Fibroblast of pulmonary artery (primary cell): ENCODE results near the gene GAMT.

ENCODE experiments used
- DNase-seq: peaks from one replicate; pipeline ENCODE4 v3.0.0-alpha.2; 2010; ENCODE audit warnings: low read depth
- H3K4me3 ChIP-seq: replicated peaks from 2 replicates; pipeline ENCODE4 v1.5.1; 2011; ENCODE audit warnings: low read depth, mild to moderate bottlenecking, control low read depth, low read length, moderate library complexity
- CTCF ChIP-seq: IDR thresholded peaks from 2 replicates; pipeline ENCODE4 v1.5.1; 2011; ENCODE audit warnings: mild to moderate bottlenecking, control low read depth, low read length, inconsistent platforms; ENCODE audit errors: missing control alignments

GAMT gene

DNA sequence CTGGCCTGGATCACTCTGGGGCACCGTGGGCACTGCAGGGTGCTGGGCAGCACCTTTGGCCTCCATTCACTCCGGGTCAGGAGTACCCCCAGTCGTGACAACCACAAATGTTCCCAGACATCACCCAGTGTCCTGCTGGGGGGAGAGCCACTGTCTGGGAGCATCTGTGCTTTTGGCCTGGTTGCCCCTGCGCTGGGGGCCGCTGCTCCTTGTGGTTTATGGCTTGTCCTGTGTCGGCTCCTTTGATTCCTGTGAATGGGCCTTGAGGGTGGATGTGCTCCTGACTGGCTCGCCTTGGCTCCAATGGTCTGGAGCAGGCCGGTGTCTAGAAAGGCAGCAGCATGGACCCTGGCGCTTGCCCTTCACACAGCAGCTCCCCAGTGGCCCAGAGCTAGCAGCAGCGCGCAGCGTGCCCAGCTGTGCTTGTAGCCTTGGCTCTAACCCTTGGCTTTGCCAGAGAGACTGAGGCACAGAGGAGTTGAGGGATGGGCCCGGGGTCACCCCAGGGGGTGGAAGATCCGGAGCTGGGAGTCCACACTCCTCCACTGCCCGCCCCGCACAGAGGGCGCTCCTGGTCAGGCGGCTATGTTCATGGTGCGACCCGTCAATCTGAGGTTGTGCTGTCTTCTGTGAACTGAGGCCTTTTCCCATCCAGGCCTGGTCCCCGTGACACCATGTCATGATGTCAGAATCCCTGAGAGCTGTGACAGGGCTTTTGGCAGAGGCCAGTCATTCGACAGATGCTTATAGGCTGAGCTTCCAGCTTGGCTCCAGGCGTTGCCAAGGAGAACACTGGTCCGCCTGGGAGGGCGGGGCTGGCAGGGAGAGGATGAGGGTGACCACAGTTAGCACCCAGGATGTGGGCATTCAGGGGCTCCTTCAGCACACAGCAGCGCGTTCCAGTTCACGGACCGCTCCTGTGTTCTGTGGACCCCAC lies 10.2 kb upstream of the GAMT start:
- no peak overlapping the region for H3K4me3 ChIP-seq
- no peak for TF ChIP-seq CTCF
- peak; percentile 41 for DNase-seq

DNA sequence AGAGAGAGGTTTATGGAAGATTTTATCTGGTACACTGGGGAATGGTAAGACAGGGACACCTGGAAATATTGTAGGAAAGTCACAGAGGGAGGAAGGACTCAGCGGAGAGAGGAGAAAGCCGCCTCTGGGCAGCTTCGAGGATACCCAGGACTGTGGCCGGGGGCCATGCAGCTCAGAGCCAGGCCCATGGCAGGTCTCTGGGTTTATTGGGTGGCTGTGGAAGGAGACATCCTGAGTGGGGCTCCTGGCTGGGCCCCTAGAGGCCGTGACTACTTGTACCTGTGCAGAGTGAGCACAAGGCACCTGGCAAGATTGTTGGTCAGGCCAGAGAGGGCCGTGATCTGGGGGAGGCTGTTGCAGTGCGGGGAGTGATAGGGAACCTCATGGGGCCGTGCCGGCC lies 9.4 kb upstream of the GAMT start:
- H3K4me3 ChIP-seq: no peak overlapping the region
- TF ChIP-seq CTCF: no peak
- no peak for DNase-seq

- no peak for TF ChIP-seq CTCF
- DNase-seq: peak; percentile 23
- H3K4me3 ChIP-seq: peak overlapping the region; percentile 85
Observed at GRCh38 chr19:1410136-1410786, 8.9 kb upstream of the GAMT start.

DNA sequence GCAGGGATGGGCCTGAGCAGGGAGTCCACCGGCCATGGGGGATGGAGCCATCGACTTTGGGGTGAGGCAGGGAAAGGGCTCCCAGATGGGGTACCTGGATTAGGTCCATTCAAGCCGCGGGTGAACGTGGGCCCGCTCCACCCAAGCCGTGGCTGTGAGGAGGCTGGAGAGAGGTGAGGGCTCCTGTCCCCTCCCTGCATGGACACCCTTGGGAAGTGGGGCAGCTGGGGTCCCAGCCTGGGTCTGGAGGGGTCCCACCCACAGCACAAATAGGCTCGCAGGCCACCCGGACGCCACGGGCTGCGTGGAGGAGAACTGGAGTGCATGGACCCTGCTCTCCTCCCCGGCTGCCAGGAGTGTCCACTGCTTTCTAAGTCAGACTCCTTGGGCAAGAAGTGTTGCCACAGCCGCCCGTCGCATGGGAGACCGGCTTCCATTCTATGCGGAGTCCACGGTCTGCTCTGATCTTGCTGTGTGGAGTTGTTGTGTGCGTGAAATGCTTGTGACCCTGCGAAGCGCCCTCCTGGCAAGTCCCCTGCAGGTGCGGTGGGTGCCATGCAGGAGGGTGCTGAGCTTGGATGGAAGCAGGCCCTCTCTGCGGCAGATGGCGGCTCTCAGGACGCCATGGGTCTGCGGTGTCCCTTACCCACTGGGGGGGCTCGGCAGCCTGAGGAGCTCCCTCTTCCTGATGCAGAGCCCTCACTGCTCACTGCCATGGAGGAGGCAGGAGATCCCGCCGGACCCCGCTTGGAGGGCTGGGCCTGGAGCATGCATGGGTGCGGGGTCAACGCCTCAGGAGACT lies 8.1 kb upstream of the GAMT start:
- TF ChIP-seq CTCF: no peak
- no peak for DNase-seq
- peak overlapping the region; percentile 85 for H3K4me3 ChIP-seq

GRCh38 chr19:1408300-1409203 lies 7.2 kb upstream of the GAMT start:
- no peak for TF ChIP-seq CTCF
- DNase-seq: peak; percentile 61
- H3K4me3 ChIP-seq: peak overlapping the region; percentile 85
